ENCODE data around the gene ACOT7.

The ACOT7 gene

DNA sequence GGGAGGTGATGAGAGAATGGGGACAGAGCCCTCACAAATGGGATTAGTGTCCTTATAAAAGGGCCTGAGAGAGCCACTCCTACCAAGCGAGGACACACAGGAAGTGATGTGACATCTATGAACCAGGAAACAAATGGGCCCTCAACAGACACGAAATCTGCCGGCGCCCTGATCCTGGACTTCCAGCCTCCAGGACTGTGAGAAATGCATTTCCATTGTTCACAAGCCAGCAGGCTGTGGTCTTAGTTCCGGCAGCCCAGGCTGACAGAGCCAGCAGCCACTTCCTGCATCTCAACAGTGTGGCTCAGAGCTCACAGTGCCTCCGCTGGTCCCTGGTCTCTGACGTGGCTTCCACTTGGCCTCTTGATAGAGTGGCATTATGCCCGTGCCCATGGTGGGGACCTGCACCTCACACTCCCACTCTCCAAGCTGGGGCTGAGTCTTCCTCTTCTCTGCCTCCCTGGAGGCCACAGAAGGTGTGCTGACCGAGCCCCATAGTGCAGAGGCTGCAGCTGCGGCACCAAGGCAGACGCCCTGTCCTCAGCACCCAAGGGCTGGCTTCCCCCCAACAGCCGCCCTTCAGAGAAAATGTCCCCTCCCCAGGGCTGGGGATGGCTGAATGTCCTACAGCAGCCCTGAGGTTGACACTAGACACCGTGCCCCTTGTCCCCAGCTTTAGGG, 44.9 kb downstream of the ACOT7 start:
- in situ Hi-C loops (cut with MboI; ENCODE audit: low sequenced_read_pairs) = no loop called here

DNA sequence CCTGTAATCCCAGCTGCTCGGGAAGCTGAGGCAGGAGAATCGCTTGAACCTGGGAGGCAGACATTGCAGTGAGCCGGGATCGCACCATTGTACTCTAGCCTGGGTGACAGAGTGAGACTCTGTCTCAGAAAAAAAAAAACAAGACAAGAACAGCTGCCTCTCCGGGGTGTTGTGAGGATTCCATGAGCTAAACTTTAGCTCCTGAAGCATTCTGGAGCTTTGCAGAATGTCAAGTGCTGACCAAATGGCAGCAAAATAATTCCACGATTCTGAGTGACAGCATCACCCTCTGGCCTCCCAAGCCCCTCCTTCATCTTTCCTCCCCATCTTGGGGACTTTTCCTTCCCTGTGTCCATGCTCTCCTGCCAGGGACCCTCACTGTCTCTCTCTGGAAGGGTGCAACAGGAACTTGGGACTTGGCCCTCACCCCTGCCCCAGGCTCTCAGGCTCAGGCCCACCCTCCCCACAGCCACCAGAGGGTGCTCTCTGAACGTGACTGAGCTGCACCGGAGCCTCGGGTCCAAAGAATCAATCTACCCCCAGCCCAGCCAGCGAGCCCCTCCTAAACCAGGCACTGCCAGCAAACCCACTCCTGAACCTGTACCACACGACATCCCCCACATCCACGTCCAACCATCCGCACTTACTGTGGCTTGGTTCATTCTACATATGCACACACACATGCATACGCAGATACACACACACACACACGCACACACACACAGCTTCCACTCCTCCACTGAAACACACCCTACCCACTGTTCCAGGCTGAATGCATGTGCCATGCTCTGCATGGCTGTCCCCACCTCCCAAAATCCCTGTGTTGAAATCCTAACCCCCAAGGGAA, 45.7 kb downstream of the ACOT7 start:
- in situ Hi-C loops (cut with MboI; ENCODE audit: low sequenced_read_pairs) = no loop called here

GRCh38 chr1:6345460-6345859, 48.1 kb downstream of the ACOT7 start:
- in situ Hi-C loops (cut with MboI; ENCODE audit: low sequenced_read_pairs) = no loop called here

DNA sequence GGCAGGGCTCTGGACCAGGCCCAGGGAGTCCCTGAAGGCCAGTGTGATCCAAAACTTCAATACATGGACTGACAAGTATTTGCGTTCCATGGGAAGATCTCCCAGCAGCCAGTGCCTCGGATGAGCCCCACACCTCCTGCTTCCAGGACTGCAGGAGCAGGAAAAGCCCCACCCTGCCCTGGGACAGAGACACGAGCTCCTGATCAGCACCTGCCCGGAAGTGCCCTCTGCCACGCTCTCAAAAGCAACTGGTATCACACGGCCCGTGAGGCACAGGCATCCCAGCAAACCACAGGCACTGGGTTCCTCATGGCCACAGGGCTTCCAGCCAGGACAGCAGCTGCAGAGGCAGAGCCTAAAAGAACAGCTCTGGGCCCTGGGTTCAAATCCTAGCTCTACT, 48.6 kb downstream of the ACOT7 start:
- in situ Hi-C loops (cut with MboI; ENCODE audit: low sequenced_read_pairs) = no loop called here

- in situ Hi-C loops (cut with MboI; ENCODE audit: low sequenced_read_pairs) = no loop called here
Observed at GRCh38 chr1:6343506-6344405, 49.8 kb downstream of the ACOT7 start.

GRCh38 chr1:6342056-6342455, 51.5 kb downstream of the ACOT7 start:
- in situ Hi-C loops (cut with MboI; ENCODE audit: low sequenced_read_pairs) = no loop called here

GRCh38 chr1:6338695-6339094, 54.9 kb downstream of the ACOT7 start:
- in situ Hi-C loops (cut with MboI; ENCODE audit: low sequenced_read_pairs) = no loop called here

- in situ Hi-C loops (cut with MboI; ENCODE audit: low sequenced_read_pairs) = no loop called here
Observed at GRCh38 chr1:6336776-6337622, 56.6 kb downstream of the ACOT7 start.

DNA sequence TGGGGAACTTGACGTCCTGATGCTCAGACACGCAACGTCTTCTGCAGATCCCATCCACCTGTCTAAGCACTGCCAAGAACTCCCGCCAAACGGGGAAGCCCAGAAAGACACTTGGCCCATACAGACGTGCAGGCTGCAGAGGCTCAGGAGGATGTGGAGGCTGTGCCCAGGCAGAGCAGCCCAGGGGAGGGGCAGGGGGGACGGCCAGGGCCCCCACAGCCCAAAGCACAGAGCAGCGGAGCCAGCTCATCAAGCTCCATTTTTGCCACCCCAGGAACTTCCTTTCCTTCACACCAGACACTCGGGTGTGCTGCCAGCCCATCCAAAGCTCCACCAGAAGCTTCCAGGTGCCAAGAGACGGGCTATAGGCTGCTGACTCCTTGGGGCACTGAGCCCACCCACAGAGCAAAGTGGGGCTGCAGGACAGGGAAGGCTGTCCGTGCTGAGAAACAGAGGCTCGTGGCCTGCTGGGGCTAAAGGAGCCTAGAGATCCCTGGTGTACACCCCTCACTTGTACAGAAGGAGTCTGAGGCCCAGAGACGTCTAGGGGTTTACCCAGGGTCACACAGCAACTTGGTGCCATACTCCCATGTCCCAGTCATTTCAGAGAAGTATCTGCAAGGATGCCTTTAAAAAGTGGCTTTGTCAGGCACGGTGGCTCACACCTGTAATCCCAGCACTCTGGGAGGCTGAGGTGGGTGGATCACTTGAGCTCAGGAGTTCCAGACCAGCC, 59.1 kb downstream of the ACOT7 start:
- in situ Hi-C loops (cut with MboI; ENCODE audit: low sequenced_read_pairs) = no loop called here

DNA sequence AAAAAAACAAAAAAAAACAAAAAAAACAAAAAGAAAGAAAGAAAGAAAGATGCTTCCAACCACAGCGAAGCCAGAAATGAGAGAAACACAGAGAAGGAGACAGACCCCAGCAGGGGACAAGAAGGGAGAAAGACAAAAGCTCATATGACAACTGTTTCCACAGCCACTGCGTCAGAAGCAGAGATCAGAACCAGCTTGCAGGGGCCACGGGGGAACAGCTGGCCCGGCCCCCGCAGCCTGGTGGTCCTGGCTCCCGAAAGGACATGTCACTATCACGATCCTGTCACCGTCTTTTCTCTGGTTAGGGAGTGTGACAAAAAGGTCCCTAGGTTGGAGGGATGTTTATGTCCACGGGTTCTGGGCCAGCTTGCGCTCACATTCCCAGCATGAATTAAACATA, 60.7 kb downstream of the ACOT7 start:
- in situ Hi-C loops (cut with MboI; ENCODE audit: low sequenced_read_pairs) = no loop called here

DNA sequence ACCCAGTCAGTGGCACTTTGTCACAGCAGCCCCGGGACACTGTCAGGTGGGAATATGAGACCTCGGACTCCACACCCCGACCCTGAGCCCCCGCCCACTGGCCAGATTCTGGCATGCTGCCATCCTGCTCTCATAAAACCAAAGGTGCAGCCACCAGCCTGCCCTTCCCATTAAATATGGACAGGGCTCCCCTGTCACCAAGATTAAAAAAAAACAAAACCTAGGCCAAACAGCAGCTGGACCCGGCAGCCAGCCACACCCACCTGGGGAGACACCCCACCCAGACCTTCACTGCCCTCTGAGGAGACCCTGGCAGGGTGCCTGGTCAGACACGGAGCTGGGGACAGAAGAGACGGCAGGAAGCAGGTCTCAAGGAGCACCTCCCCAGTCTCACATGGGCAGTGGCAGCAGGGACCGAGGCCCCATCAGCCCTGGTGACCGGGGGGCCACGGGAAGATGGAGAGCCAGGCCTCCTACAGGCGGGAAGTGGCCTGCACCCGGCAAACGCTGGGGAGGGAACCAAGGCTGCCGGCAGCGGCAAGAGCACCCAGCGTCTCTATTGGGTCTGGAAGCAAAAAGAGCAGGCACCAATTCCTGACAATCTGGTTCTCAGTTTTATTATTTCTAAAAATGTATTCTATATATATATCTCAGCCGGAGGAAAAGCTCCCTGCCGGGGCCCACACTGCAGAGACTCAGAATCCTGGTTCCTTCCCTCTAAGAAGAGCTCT, 61.9 kb downstream of the ACOT7 start:
- in situ Hi-C loops (cut with MboI; ENCODE audit: low sequenced_read_pairs) = no loop called here

- in situ Hi-C loops (cut with MboI; ENCODE audit: low sequenced_read_pairs) = no loop called here
Observed at GRCh38 chr1:6330410-6330911, 63.1 kb downstream of the ACOT7 start.

DNA sequence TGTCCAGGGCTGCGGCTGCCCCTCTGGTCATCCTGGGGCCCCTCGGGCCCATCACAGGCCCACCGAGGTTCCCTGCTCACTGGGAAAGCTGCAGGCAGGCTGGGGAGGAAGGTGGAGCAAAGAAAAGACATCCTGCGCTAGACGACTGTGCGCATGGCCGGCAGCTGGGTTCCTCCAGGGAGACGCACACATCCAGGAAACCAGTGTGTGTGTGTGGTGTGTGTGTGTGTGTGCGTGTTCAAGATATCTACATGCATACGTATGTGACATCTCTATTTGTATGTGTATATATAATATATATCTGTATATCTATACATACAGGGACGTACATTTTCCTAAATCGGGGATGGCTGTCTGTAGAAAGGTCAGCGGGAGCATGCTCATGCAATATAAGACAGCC, 63.7 kb downstream of the ACOT7 start:
- in situ Hi-C loops (cut with MboI; ENCODE audit: low sequenced_read_pairs) = no loop called here

- in situ Hi-C loops (cut with MboI; ENCODE audit: low sequenced_read_pairs) = no loop called here
Observed at GRCh38 chr1:6329396-6329795, 64.2 kb downstream of the ACOT7 start.

DNA sequence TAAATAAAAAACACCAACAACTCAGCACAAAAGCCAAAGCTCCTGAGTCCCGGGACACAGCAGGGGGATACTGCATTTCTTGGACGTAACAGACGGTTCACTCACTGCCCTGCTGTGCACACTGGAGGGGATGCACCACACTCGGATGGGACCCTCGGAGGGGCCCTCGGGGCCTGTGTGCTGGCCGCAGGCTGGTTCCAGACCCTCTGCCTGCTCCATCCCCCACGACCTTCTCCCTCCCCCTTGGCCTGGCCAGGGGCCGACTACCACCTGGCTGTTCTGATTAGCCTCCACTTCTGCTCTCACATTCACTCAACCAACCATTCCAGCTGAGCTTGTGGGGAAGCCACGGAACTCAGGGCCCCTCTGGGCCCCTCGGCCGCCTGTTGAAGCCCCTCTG, 64.9 kb downstream of the ACOT7 start:
- in situ Hi-C loops (cut with MboI; ENCODE audit: low sequenced_read_pairs) = no loop called here

DNA sequence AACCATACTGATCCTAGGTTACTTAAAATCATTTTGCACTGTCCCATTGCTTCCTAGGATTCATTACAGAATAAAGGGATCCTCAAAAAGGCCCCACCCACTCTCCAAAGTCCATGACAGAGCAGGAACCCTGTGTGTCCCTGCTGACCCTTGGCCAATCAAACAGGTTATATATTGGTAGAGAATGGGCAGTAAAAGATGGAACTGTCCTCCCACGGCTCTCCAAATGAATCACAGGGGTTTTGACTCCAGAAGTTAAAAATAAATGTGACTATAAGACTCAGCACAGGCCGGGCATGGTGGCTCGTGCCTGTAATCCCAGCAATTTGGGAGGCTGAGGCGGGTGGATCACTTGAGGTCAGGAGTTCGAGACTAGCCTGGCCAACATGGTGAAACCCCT, 65.5 kb downstream of the ACOT7 start:
- in situ Hi-C loops (cut with MboI; ENCODE audit: low sequenced_read_pairs) = no loop called here

DNA sequence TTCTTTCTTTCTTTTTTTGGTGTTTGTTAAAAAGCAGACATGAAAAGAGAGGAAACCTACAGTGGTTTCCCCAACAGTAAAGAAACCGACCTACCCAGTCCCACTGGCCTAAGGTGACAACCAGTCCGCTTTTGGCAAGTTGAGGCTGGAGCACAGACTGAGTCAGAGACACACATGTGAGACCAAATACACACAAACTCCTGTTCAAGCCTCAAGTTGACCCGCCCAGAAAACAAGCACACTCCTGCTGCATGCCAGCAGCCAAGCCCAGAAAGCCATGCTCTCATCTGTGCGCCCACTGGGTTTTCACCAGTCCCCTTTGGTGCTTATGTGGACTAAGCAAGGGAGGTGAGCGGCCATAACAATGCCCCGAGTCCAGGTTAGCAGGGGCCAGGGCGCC, 68.1 kb downstream of the ACOT7 start:
- in situ Hi-C loops (cut with MboI; ENCODE audit: low sequenced_read_pairs) = no loop called here

- in situ Hi-C loops (cut with MboI; ENCODE audit: low sequenced_read_pairs) = no loop called here
Observed at GRCh38 chr1:6322161-6322560, 71.4 kb downstream of the ACOT7 start.

GRCh38 chr1:6321205-6321604, 72.4 kb downstream of the ACOT7 start:
- in situ Hi-C loops (cut with MboI; ENCODE audit: low sequenced_read_pairs) = no loop called here

All from hTERT RPE-1 (cell line).